Psoas muscle (tissue), 8 donors: Measurements from ENCODE around the gene TPCN2. TPM values are rescaled to one million over a fixed set of nuclear protein-coding genes. Genes with fewer than 3 reads are reported as not detected.

Experiments
- ATAC-seq, 4 donors: fragments of 200-7000 bp; cut with Tn5 transposase; one replicate each; pipeline ENCODE4 v1.9.1; 2020; ENCODE audit warnings: moderate library complexity in 3 of 4, mild to moderate bottlenecking in 2 of 4
- DNase-seq, 2 donors: peaks; one replicate each; pipeline ENCODE4 v3.0.0-alpha.2; 2020
- H3K27ac ChIP-seq: fragments of 200-600 bp; one replicate; pipeline ENCODE4 v1.8.0; 2022
- H3K27me3 ChIP-seq, 3 donors: fragments of 200-600 bp in 1 of 3; one replicate each; pipeline versions ENCODE4 v1.6.1 to v1.8.0; 2013 to 2022; ENCODE audit warnings: low read length in 2 of 3, mild to moderate bottlenecking in 2 of 3, moderate library complexity in 1 of 3; ENCODE audit not compliant: insufficient read depth in 3 of 3
- H3K36me3 ChIP-seq, 2 donors: fragments of 200-600 bp in 1 of 2; one replicate each; pipeline versions ENCODE4 v1.6.1 to v1.8.0; 2013 to 2022; ENCODE audit warnings: low read depth in 1 of 2, mild to moderate bottlenecking in 1 of 2, moderate library complexity in 1 of 2; ENCODE audit not compliant: insufficient read depth in 1 of 2
- H3K4me1 ChIP-seq: fragments of 200-600 bp; one replicate; pipeline ENCODE4 v1.8.0; 2022
- H3K4me3 ChIP-seq: fragments of 200-600 bp; one replicate; pipeline ENCODE4 v1.8.0; 2022; ENCODE audit warnings: mild to moderate bottlenecking
- H3K9me3 ChIP-seq: fragments of 200-600 bp; one replicate; pipeline ENCODE4 v1.8.0; 2022
- whole genome bisulfite sequencing, 3 donors: extraction: QIAGEN DNeasy Blood & Tissue Kit; methylation state at CpG; one replicate each; pipeline versions ENCODE4 v1.1.6 to v1.1.7; 2013; 5-methylcytosine and 5-hydroxymethylcytosine counted together
- intact Hi-C, 2 donors: fragments of 100-400 bp; cut with DNase I; formaldehyde crosslinking; loops; one replicate each; pipeline versions ENCODE4 v1.11.0 to v1.14.2; 2022
- polyA plus RNA-seq, 3 donors: library from polyadenylated mRNA; stranded (reverse); fragments of 200-250 nt; gene quantifications; one replicate each; pipeline ENCODE4 v1.2.3, GENCODE V29; 2013
- total RNA-seq, 4 donors: library from RNA; stranded (reverse); fragmentation: NEBNext Ultra II Directional in 2 of 4; extraction: Animal tissue kit (Norgen Biotek cat#: 25700) in 2 of 4; gene quantifications; one replicate each; pipeline versions ENCODE4 v1.2.1 to v1.2.4, GENCODE V29; 2021 to 2023
- TF ChIP-seq, protein P1 (sequence below): fragments of 200-600 bp; IDR thresholded peaks from one replicate; pipeline ENCODE4 v1.8.0; 2022; ENCODE audit warnings: antibody characterized with exemption
- donor health status: healthy with polysubstance abuse.
- donor health status: DM: no; HTN: no; CAD: no; lungs with moderate emphysema.
- donor health status: Bipolar disorder and iron deficiency.
- donor health status: healthy.
- donor health status: DM: yes; HTN: yes; CAD: no.
- donor health status: DM: no; HTN: no; CAD: no.
- donor health status: DM: no; HTN: no; CAD: no.
- donor health status: DM: yes; HTN: yes; CAD: no.

The TPCN2 gene
- total and polyA plus RNA-seq, 7 donors = 2.2 to 6.0 (median 3.5) TPM

DNA sequence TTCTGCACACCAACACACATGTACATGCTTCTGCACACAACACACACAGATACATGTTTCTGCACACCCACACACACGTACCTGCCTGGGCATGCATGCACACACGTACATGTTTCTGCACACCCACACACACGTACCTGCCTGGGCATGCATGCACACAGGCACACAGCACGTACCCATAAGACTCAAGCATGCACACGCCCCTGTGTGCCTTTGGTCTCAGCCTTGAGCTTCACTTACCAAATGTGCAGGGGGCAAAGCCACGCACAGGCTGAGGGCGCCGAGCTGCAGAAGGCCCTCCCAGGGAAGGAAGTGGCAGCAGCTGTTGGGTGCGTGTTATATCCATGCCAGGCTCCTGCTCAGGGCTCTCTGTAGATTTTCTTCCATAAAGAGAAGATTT lies 72.3 kb downstream of the TPCN2 start:
- Histone ChIP-seq H3K9me3 (no peaks in the 10 kb centered on the region), H3K36me3 (no peaks in the 10 kb centered on the region), H3K27ac (no peak overlapping the region), H3K27me3 (peaks cover 0 to 10% (median 3%) of the 10 kb centered on the region in 3 donors), H3K4me1 (peaks cover 4% of the 10 kb centered on the region), H3K4me3 (no peak overlapping the region)
- intact Hi-C loops = no loop called here
- ATAC-seq (no peak), DNase-seq (no peak)
- TF ChIP-seq, protein P1, sequence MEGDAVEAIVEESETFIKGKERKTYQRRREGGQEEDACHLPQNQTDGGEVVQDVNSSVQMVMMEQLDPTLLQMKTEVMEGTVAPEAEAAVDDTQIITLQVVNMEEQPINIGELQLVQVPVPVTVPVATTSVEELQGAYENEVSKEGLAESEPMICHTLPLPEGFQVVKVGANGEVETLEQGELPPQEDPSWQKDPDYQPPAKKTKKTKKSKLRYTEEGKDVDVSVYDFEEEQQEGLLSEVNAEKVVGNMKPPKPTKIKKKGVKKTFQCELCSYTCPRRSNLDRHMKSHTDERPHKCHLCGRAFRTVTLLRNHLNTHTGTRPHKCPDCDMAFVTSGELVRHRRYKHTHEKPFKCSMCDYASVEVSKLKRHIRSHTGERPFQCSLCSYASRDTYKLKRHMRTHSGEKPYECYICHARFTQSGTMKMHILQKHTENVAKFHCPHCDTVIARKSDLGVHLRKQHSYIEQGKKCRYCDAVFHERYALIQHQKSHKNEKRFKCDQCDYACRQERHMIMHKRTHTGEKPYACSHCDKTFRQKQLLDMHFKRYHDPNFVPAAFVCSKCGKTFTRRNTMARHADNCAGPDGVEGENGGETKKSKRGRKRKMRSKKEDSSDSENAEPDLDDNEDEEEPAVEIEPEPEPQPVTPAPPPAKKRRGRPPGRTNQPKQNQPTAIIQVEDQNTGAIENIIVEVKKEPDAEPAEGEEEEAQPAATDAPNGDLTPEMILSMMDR = no peak
- WGBS, 3 donors = 84 to 87% (median 86%) methylated on average over 9 of the region's 9 CpGs

DNA sequence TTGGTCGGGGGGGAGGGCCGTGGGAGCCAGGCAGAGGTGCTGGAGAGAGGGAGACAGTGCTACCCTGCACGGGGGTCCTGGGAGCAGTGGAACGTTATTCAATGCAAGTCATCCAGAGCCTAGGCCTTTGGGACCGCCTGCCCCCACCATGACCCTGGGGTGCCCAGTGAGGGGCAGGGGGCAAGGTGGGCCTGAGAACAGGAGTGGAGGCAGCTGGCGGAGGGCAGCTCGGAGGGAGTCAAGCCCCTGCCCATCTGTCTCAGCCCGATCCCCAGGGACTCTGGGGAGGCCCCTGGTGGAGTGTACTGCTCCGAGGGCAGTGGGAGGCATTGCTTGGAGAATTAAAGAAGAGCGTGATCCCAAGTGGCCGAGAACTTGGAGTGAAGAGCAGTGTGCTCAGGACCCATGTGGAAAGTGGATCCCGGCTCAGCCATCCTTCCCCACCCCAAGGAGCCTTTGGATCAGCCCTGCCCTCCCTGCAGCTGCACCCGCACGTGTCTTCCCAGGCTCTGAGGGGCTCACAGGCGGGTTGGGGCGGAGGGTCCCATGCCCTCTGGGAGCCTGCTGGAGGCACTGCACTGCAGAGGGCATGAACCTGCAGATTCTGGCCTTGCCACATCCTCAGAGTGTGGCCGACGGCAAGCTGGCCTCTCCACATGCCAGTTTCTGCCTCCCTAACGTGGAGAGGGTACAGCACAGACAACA lies 73.0 kb downstream of the TPCN2 start:
- WGBS, 3 donors = 88 to 94% (median 90%) methylated on average over 18 to 19 of the region's 19 CpGs
- H3K9me3 ChIP-seq = no peaks in the 10 kb centered on the region
- DNase-seq = no peak
- H3K36me3 ChIP-seq = no peaks in the 10 kb centered on the region
- H3K27ac ChIP-seq = no peak overlapping the region
- no peak for ATAC-seq
- TF ChIP-seq, protein P1 = no peak
- no peak overlapping the region for H3K4me3 ChIP-seq
- H3K27me3 ChIP-seq = peaks cover 0 to 13% (median 3%) of the 10 kb centered on the region in 3 donors
- peaks cover 4% of the 10 kb centered on the region for H3K4me1 ChIP-seq
- intact Hi-C loops = no loop called here

DNA sequence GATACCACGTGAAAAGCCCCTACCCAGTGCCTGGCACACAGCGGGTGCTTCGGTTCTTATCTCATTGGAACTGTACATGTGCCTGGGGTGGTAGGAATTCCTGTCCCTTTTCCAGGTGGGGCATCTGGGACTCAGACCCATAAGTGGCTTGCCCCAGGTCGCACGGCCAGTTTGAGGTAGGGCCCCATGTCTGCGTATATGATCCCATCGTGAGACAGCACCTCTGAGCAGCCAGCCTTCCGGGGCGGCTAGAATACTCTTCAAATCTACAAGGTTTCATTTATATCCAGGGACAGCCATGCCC lies 73.5 kb downstream of the TPCN2 start:
- DNase-seq (no peak), ATAC-seq (no peak)
- Histone ChIP-seq H3K27ac (no peak overlapping the region), H3K27me3 (peaks cover 0 to 14% (median 3%) of the 10 kb centered on the region in 3 donors), H3K36me3 (no peaks in the 10 kb centered on the region), H3K9me3 (no peaks in the 10 kb centered on the region), H3K4me1 (peaks cover 4% of the 10 kb centered on the region), H3K4me3 (no peak overlapping the region)
- 93 to 94% (median 94%) methylated on average over 9 of the region's 9 CpGs for WGBS, 3 donors
- intact Hi-C loops = no loop called here
- TF ChIP-seq, protein P1 = no peak

DNA sequence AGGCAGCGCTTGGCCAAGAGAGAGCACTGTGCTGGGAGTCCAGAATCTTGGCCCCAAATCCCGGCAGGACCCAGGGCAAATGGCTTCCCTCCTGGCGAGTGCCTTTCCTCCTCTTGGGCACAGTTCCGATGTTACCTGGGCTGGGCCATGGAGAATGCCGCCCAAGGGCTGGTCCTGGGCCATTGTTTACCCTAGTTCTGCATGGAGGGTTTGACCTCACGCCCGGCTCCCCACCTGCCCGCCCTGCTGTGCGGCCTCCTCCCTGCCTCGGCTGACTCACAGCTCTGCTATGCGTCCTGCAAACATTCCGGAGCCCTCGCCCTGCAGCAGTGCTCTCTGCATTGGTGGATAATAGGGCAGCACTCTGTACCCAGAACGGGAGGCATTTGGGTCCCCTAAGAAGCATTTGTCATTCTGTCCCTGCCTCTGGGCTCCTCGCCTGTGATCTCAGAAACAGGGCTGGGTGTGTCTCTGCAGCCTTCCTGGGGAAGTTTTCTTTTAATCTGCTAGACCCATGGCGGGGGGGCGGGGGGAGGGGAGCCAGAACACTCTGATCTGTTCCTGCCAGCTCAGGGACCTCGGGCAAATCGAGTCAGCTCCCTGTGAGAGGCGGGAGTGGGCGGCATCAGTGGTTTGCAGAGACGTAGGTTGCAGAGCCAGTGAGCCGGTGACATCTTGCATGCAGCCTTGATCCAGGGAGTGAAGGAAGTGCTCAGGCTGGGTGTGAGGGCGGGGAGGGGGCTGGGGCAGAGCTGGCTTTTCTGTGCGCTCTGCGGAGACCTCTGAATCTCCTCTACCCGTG lies 74.1 kb downstream of the TPCN2 start:
- H3K27ac ChIP-seq = no peak overlapping the region
- WGBS, 3 donors = 24 to 38% (median 31%) methylated on average over 27 of the region's 27 CpGs
- peak; percentile 49 to 59 for DNase-seq
- TF ChIP-seq, protein P1 = no peak
- H3K4me1 ChIP-seq = peaks cover 4% of the 10 kb centered on the region
- intact Hi-C loops = no loop called here
- H3K4me3 ChIP-seq = no peak overlapping the region
- peak; percentile 37 to 73 (median 62) for ATAC-seq
- no peaks in the 10 kb centered on the region for H3K36me3 ChIP-seq
- peaks cover 1% of the 10 kb centered on the region for H3K9me3 ChIP-seq
- H3K27me3 ChIP-seq = peaks cover 0 to 19% (median 3%) of the 10 kb centered on the region in 3 donors
